MCF 10A (cell line): ENCODE results near the gene ANKRD39. TPM values are rescaled to one million over a fixed set of nuclear protein-coding genes. Genes with fewer than 3 reads are reported as not detected.

ENCODE experiments used
- BruUV-seq: library from RNA; stranded (reverse); fragments of 400-500 nt; replicated peaks from 2 replicates; lab custom pipeline; 2021; lab: Mats Ljungman, UMichigan
- CTCF ChIA-PET: fragments of 300-600 bp; sonication (Branson Sonifier 250); formaldehyde crosslinking; extraction: SDS; loops from one replicate; lab custom pipeline; 2021; ENCODE audit warnings: antibody characterized with exemption, inconsistent platforms; lab: Yijun Ruan, JAX
- POLR2A ChIA-PET: fragments of 300-600, 350-650 bp; sonication (Branson Sonifier 250); formaldehyde crosslinking; extraction: SDS; loops from one replicate; lab custom pipeline; 2020; ENCODE audit warnings: antibody characterized with exemption, inconsistent platforms; lab: Yijun Ruan, JAX
- DNase-seq: peaks from one replicate; pipeline ENCODE4 v3.0.0-alpha.2; 2018; ENCODE audit not compliant: unreplicated experiment
- H3K27ac Mint-ChIP-seq: one replicate; pipeline ENCODE4 v1.8.0; 2022; ENCODE audit warnings: mild to moderate bottlenecking, low read depth, mixed read lengths; ENCODE audit not compliant: unreplicated experiment
- H3K27me3 Mint-ChIP-seq: one replicate; pipeline ENCODE4 v1.8.0; 2022; ENCODE audit warnings: mixed read lengths; ENCODE audit not compliant: insufficient read depth, unreplicated experiment
- H3K36me3 Mint-ChIP-seq: one replicate; pipeline ENCODE4 v1.8.0; 2022; ENCODE audit warnings: mild to moderate bottlenecking, moderate library complexity, mixed read lengths; ENCODE audit not compliant: insufficient read depth, unreplicated experiment
- H3K4me1 Mint-ChIP-seq: one replicate; pipeline ENCODE4 v1.8.0; 2022; ENCODE audit warnings: mixed read lengths; ENCODE audit not compliant: insufficient read depth, unreplicated experiment
- H3K4me3 Mint-ChIP-seq: one replicate; pipeline ENCODE4 v1.8.0; 2022; ENCODE audit warnings: mild to moderate bottlenecking, moderate library complexity, mixed read lengths; ENCODE audit not compliant: unreplicated experiment
- H3K9me3 Mint-ChIP-seq: one replicate; pipeline ENCODE4 v1.8.0; 2022; ENCODE audit warnings: mixed read lengths; ENCODE audit not compliant: unreplicated experiment
- intact Hi-C: fragments of 100-400 bp; cut with micrococcal nuclease; formaldehyde crosslinking; loops from 2 replicates; pipeline ENCODE4 v1.14.1; 2022
- total RNA-seq: library from RNA; stranded (reverse); gene quantifications from 2 replicates; pipeline ENCODE4 v1.2.3, GENCODE V29; 2022
- TF ChIP-seq, protein P1 (sequence below): fragments of 200-600 bp; IDR thresholded peaks from one replicate; pipeline ENCODE4 v1.8.0; 2022; ENCODE audit warnings: antibody characterized with exemption, mild to moderate bottlenecking; ENCODE audit not compliant: unreplicated experiment

ANKRD39 gene
- total RNA-seq, 1 experiment from 2014 or later: 14.0 TPM

DNA sequence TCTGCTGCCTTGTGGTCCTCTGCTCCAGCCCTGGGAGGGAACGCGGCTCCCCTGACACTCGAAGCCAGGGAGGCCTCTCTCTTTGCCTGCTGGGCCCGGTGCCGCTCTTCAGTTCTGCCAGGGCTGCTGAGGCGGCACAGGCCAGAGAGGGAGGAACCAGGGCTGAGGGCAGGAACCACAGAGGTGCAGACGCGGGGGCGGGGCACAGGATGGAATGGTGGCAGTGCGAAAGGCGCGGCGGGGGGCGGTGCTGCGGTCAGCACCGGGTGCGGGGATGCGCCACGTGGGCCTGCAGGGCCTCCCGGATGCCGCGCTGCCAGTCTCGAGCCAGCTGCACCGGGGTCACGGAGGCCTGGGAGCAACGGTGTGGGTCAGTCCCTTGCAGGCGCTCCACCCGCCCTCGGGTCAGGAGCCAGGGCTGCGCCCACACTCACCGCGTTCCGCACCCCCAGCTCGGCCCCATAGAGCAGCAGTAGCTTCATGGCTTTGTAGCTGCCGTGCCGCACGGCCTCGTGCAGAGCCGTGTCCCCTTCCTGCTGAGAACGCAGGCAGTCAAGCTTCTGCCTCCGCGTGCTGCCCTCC, 18.4 kb downstream of the ANKRD39 start:
- intact Hi-C loops: no loop called here
- DNase-seq: no peak
- TF ChIP-seq, protein P1, sequence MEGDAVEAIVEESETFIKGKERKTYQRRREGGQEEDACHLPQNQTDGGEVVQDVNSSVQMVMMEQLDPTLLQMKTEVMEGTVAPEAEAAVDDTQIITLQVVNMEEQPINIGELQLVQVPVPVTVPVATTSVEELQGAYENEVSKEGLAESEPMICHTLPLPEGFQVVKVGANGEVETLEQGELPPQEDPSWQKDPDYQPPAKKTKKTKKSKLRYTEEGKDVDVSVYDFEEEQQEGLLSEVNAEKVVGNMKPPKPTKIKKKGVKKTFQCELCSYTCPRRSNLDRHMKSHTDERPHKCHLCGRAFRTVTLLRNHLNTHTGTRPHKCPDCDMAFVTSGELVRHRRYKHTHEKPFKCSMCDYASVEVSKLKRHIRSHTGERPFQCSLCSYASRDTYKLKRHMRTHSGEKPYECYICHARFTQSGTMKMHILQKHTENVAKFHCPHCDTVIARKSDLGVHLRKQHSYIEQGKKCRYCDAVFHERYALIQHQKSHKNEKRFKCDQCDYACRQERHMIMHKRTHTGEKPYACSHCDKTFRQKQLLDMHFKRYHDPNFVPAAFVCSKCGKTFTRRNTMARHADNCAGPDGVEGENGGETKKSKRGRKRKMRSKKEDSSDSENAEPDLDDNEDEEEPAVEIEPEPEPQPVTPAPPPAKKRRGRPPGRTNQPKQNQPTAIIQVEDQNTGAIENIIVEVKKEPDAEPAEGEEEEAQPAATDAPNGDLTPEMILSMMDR: no peak
- BruUV-seq: no TSS peak
- no peak overlapping the region for H3K27ac Mint-ChIP-seq
- POLR2A ChIA-PET: interaction anchor here (1.2 kb wide), 1 partner anchor 22 kb away, joined by 5 read pairs; no protein-coding TSS in a partner anchor
- H3K36me3 Mint-ChIP-seq: peaks cover 12% of the 10 kb centered on the region
- CTCF ChIA-PET: no interaction called here
- no peaks in the 10 kb centered on the region for H3K4me1 Mint-ChIP-seq
- H3K27me3 Mint-ChIP-seq: no peaks in the 10 kb centered on the region
- H3K4me3 Mint-ChIP-seq: no peak overlapping the region
- no peaks in the 10 kb centered on the region for H3K9me3 Mint-ChIP-seq

DNA sequence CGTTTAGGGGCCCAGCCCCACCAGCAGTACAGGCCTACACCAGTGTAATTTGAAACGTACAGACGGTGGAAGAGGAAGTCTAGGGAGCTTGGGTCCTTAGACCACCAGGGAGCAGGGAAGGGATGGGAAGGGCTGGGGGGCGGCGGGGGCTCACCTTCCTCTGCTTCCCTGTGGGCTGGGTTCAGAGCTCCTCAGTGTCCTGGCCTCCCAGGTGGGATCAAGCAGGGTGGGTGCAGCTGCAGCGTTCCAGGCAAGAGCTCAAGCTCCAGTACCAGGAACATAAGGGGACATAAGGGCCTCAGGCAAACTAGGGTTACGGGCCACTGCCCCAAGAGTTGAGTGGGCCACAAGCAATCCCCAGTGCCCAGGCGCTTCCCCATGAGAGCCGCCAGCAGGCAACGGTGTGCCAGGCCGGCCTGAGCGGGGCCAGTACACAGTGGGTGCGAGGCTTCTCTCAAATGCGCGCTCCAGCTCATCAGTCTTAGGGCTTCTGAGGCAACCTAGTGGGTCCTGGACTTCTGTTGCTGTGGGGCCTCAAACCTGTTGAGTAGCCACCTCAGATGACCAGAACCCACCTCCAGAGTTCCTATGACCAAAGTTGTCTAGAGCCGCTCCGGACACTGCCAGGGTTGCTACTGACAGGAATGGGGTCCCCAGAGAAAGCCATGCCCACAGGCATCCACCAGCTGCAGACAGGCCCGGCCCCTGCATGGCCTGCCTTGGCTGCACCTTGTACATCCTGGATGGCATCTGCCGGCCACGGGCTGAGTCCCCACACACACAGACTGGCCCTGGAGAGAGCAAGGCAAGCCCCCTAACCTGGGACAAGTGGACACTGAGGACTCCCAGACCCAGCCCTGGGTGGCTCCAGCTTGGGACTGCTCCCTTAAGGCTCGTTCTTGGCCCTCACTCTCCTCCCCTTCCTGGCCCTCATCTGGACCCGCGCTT, 19.2 kb downstream of the ANKRD39 start:
- Mint-ChIP-seq H3K9me3 (no peaks in the 10 kb centered on the region), H3K27ac (no peak overlapping the region), H3K4me3 (no peak overlapping the region), H3K36me3 (peaks cover 8% of the 10 kb centered on the region), H3K4me1 (no peaks in the 10 kb centered on the region), H3K27me3 (no peaks in the 10 kb centered on the region)
- no peak for DNase-seq
- intact Hi-C loops: no loop called here
- CTCF ChIA-PET: no interaction called here
- TF ChIP-seq, protein P1: no peak
- BruUV-seq: no TSS peak
- POLR2A ChIA-PET: interaction anchor here (1.1 kb wide), 1 partner anchor 22 kb away, joined by 3 read pairs; the partner anchor contains the start of gene CNNM3

DNA sequence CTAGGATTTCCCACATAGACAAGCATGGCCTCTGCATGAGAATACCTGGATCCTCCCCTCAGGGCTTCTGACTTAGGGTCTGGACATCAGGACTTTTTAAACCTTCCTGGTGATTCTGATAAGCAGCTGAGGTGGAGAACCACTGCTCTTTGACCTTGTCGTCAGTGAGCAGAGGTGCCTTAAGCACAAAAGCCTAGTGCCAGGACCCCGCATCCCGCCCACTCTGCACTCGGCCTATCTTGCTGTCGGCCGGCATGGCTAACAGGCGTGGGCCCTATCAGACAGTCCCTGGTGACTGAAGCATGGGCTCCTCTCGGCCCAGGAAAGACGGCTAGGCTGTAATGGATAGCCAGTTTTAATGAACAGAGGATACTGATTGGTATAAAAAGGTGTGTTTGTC, 20.2 kb downstream of the ANKRD39 start:
- TF ChIP-seq, protein P1: no peak
- Mint-ChIP-seq H3K4me3 (no peak overlapping the region), H3K36me3 (peaks cover 8% of the 10 kb centered on the region), H3K27ac (no peak overlapping the region), H3K4me1 (peaks cover 5% of the 10 kb centered on the region), H3K27me3 (no peaks in the 10 kb centered on the region), H3K9me3 (no peaks in the 10 kb centered on the region)
- BruUV-seq: no TSS peak
- POLR2A ChIA-PET: interaction anchor here (1.1 kb wide), 1 partner anchor 21 kb away, joined by 3 read pairs; the partner anchor contains the start of gene CNNM3
- DNase-seq: no peak
- intact Hi-C loops: no loop called here
- CTCF ChIA-PET: no interaction called here

DNA sequence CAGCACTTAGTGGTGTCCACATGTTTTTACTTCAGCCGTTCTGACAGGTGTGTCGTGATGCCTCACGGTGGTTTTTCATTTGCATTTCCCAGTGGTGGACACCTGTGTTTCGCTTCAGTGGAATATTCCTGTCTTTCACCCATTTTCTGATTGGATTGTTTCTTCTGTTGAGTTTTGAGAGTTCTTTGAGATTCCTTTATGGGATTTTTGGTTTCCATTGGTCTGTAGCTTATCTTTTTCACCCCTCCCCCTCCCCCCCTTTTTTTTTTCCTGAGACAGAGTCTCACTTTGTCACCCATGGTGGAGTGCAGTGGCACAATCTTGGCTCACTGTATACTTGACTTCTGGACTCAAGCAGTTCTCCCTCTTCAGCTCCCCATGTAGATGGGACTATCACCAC, 22.0 kb downstream of the ANKRD39 start:
- TF ChIP-seq, protein P1: no peak
- POLR2A ChIA-PET: no interaction called here
- Mint-ChIP-seq H3K4me3 (no peak overlapping the region), H3K27me3 (no peaks in the 10 kb centered on the region), H3K36me3 (peaks cover 21% of the 10 kb centered on the region), H3K9me3 (no peaks in the 10 kb centered on the region), H3K4me1 (peaks cover 7% of the 10 kb centered on the region), H3K27ac (no peak overlapping the region)
- BruUV-seq: no TSS peak
- CTCF ChIA-PET: no interaction called here
- intact Hi-C loops: no loop called here
- no peak for DNase-seq
